IMR-90 (cell line): ENCODE data around the gene GMCL2. TPM values are rescaled to one million over a fixed set of nuclear protein-coding genes. Genes with fewer than 3 reads are reported as not detected.

Experiments
- ATAC-seq: fragments of 200-7000 bp; cut with Tn5 transposase; 2 replicates; pipeline ENCODE4 v1.9.1; 2020; ENCODE audit warnings: low read depth, mild to moderate bottlenecking, moderate library complexity
- BruUV-seq: library from RNA; stranded (reverse); fragments of 400-500 nt; replicated peaks from 2 replicates; lab custom pipeline; 2021; lab: Mats Ljungman, UMichigan
- CTCF ChIA-PET: fragments of 300-600 bp; formaldehyde crosslinking; extraction: SDS; loops from one replicate; lab custom pipeline; 2021; ENCODE audit warnings: antibody characterized with exemption; lab: Yijun Ruan, JAX
- POLR2A ChIA-PET: fragments of 300-600 bp; sonication (Branson Sonifier 250); formaldehyde crosslinking; loops from one replicate; lab custom pipeline; 2022; ENCODE audit warnings: antibody characterized with exemption; ENCODE audit not compliant: unreplicated experiment; lab: Charles Lee
- DNase-seq: peaks from one replicate; pipeline ENCODE4 v3.0.0; 2013
- H2AFZ ChIP-seq: replicated peaks from 2 replicates; pipeline ENCODE3; 2013; ENCODE audit warnings: low read length, mild to moderate bottlenecking; ENCODE audit not compliant: poor library complexity
- H2AK5ac ChIP-seq: 2 replicates; pipeline ENCODE4 v1.6.1; 2013; ENCODE audit warnings: low read depth, low read length, inconsistent platforms
- H2AK9ac ChIP-seq: replicated peaks from 2 replicates; pipeline ENCODE3; 2013; ENCODE audit warnings: mild to moderate bottlenecking, low read depth, low read length, moderate library complexity; ENCODE audit not compliant: poor library complexity
- H2BK120ac ChIP-seq: 2 replicates; pipeline ENCODE4 v1.6.1; 2013; ENCODE audit warnings: low read depth, low read length, inconsistent platforms
- H2BK15ac ChIP-seq: 3 replicates; pipeline ENCODE4 v1.6.1; 2013; ENCODE audit warnings: low read depth, low read length, inconsistent platforms
- H2BK20ac ChIP-seq: 2 replicates; pipeline ENCODE4 v1.6.1; 2013; ENCODE audit warnings: low read depth, mild to moderate bottlenecking, inconsistent platforms, low read length, moderate library complexity
- H2BK5ac ChIP-seq: 2 replicates; pipeline ENCODE4 v1.6.1; 2013; ENCODE audit warnings: mild to moderate bottlenecking, low read depth, low read length, inconsistent platforms; ENCODE audit not compliant: poor library complexity, severe bottlenecking
- H3K14ac ChIP-seq: replicated peaks from 2 replicates; pipeline ENCODE4 v1.6.1; 2013; ENCODE audit warnings: low read depth, low read length, inconsistent platforms
- H3K18ac ChIP-seq: 2 replicates; pipeline ENCODE4 v1.6.1; 2013; ENCODE audit warnings: low read depth, low read length, control low read depth
- H3K23ac ChIP-seq: 2 replicates; pipeline ENCODE4 v1.6.1; 2013; ENCODE audit warnings: low read depth, low read length, inconsistent platforms
- H3K27ac ChIP-seq: 2 replicates; pipeline ENCODE4 v1.5.1; 2013; ENCODE audit warnings: mild to moderate bottlenecking, control low read depth, low read length; ENCODE audit not compliant: insufficient read depth
- H3K27me3 ChIP-seq: 2 replicates; pipeline ENCODE4 v1.6.1; 2013; ENCODE audit warnings: low read length; ENCODE audit not compliant: control insufficient read depth, insufficient read depth
- H3K36me3 ChIP-seq: 2 replicates; pipeline ENCODE4 v1.6.1; 2013; ENCODE audit warnings: low read length, mixed read lengths; ENCODE audit not compliant: control insufficient read depth, insufficient read depth
- H3K4ac ChIP-seq: 2 replicates; pipeline ENCODE4 v1.6.1; 2013; ENCODE audit warnings: low read depth, low read length, inconsistent platforms
- H3K4me1 ChIP-seq: 2 replicates; pipeline ENCODE4 v1.6.1; 2013; ENCODE audit warnings: low read length, mixed read lengths; ENCODE audit not compliant: control insufficient read depth, insufficient read depth
- H3K4me2 ChIP-seq: 2 replicates; pipeline ENCODE4 v1.6.1; 2013; ENCODE audit warnings: low read depth, mild to moderate bottlenecking, control low read depth, low read length, moderate library complexity
- H3K4me3 ChIP-seq: 2 replicates; pipeline ENCODE4 v1.5.1; 2013; ENCODE audit warnings: low read depth, mild to moderate bottlenecking, control low read depth, low read length, moderate library complexity; ENCODE audit not compliant: insufficient read depth
- H3K56ac ChIP-seq: 2 replicates; pipeline ENCODE4 v1.6.1; 2013; ENCODE audit warnings: low read length, inconsistent platforms; ENCODE audit not compliant: insufficient read depth; ENCODE audit errors: extremely low read depth
- H3K79me1 ChIP-seq, 2 experiments: 2 replicates each; pipeline ENCODE4 v1.6.1; 2013; ENCODE audit warnings: low read length in 2 of 2, inconsistent platforms in 1 of 2, low read depth in 1 of 2
- H3K9ac ChIP-seq: 2 replicates; pipeline ENCODE4 v1.6.1; 2013; ENCODE audit warnings: low read depth, low read length, control low read depth
- H3K9me1 ChIP-seq: 2 replicates; pipeline ENCODE4 v1.6.1; 2013; ENCODE audit warnings: low read length, inconsistent platforms; ENCODE audit not compliant: insufficient read depth
- H3K9me3 ChIP-seq: 2 replicates; pipeline ENCODE4 v1.6.1; 2013; ENCODE audit warnings: low read length; ENCODE audit not compliant: control insufficient read depth, insufficient read depth
- H4K20me1 ChIP-seq: 2 replicates; pipeline ENCODE4 v1.6.1; 2013; ENCODE audit warnings: low read length, inconsistent platforms; ENCODE audit not compliant: insufficient read depth
- H4K5ac ChIP-seq: 2 replicates; pipeline ENCODE4 v1.6.1; 2013; ENCODE audit warnings: mild to moderate bottlenecking, low read depth, low read length, control low read depth
- H4K8ac ChIP-seq, 2 experiments: 2 replicates each; pipeline ENCODE4 v1.6.1; 2013; ENCODE audit warnings: low read depth in 2 of 2, low read length in 2 of 2, control low read depth in 1 of 2, inconsistent platforms in 1 of 2
- H4K91ac ChIP-seq: 2 replicates; pipeline ENCODE4 v1.6.1; 2013; ENCODE audit warnings: low read depth, low read length, inconsistent platforms; ENCODE audit not compliant: insufficient read depth
- CEBPB ChIP-seq: IDR thresholded peaks from 2 replicates; pipeline ENCODE4 v1.6.1; 2012; ENCODE audit warnings: low read depth, low read length, improper control_type of control experiment
- MAFK ChIP-seq: IDR thresholded peaks from 2 replicates; pipeline ENCODE4 v1.6.1; 2012; ENCODE audit warnings: low read depth, low read length, improper control_type of control experiment
- NFE2L2 ChIP-seq: fragments of 150-350 bp; IDR thresholded peaks from 2 replicates; pipeline ENCODE4 v1.6.1; 2016; ENCODE audit warnings: low read depth, mild to moderate bottlenecking, low read length
- WGBS, 2 experiments: methylation state at CpG; one replicate each; pipeline versions ENCODE4 v1.1.5 to v1.1.7; 2013; ENCODE audit warnings: missing lambda C conversion rate in 2 of 2; ENCODE audit not compliant: insufficient read length in 1 of 2; ENCODE audit errors: extremely low coverage in 2 of 2; 5-methylcytosine and 5-hydroxymethylcytosine counted together
- dilution Hi-C: fragments of 300-500 bp; cut with HindIII; formaldehyde crosslinking; loops from one replicate; pipeline ENCODE4 v1.14.3; 2018; ENCODE audit warnings: low sequenced_read_pairs; ENCODE audit not compliant: unreplicated experiment
- in situ Hi-C: fragments of 300-500 bp; cut with MboI; formaldehyde crosslinking; loops from 3 replicates; pipeline ENCODE4 v1.14.3; 2019; ENCODE audit warnings: low sequenced_read_pairs, inconsistent platforms, mixed read lengths
- intact Hi-C: fragments of 100-400 bp; cut with micrococcal nuclease; formaldehyde crosslinking; loops from 2 replicates; pipeline ENCODE4 v1.10.0; 2022
- polyA plus RNA-seq, 3 experiments: library from polyadenylated mRNA; depleted of rRNA; stranded (reverse); fragments of >200 nt; gene quantifications; 2 replicates each; pipeline ENCODE4 v1.2.3, GENCODE V29; 2012; ENCODE audit warnings: low replicate concordance in 1 of 3
- total RNA-seq: library from RNA; depleted of rRNA; stranded (reverse); fragments of >200 nt; gene quantifications from 2 replicates; pipeline ENCODE4 v1.2.3, GENCODE V29; 2012

Gene GMCL2
- total and polyA plus RNA-seq, 2 of the 4 experiments (the other 2 are of a cell fraction), result not detected

- H3K79me1 ChIP-seq, result no peaks in the 10 kb centered on the region
- H3K18ac ChIP-seq, result no peak overlapping the region
- H4K8ac ChIP-seq, result no peak overlapping the region
- no peak overlapping the region for H3K14ac ChIP-seq
- 100% methylated on average over 1 of the region's 3 CpGs; no CpG with 5 or more reads in 1 of the 2 experiments for WGBS, 2 experiments
- no peak overlapping the region for H4K5ac ChIP-seq
- dilution Hi-C loops, result no loop called here
- no peak overlapping the region for H2BK15ac ChIP-seq
- no peak overlapping the region for H2BK5ac ChIP-seq
- intact Hi-C loops, result no loop called here
- CTCF ChIA-PET, result no interaction called here
- TF ChIP-seq MAFK (no peak), CEBPB (no peak), NFE2L2 (no peak)
- no peaks in the 10 kb centered on the region for H3K9me1 ChIP-seq
- no peaks in the 10 kb centered on the region for H4K20me1 ChIP-seq
- no peak overlapping the region for H3K27ac ChIP-seq
- H3K9me3 ChIP-seq, result peaks cover under 1% of the 10 kb centered on the region; the same call in 1 of the 2 replicates
- ATAC-seq (no peak), DNase-seq (no peak)
- H3K4me1 ChIP-seq, result no peaks in the 10 kb centered on the region
- no peak overlapping the region for H2AFZ ChIP-seq
- H2AK9ac ChIP-seq, result no peak overlapping the region
- peaks cover 6% of the 10 kb centered on the region for H3K27me3 ChIP-seq
- H2BK120ac ChIP-seq, result no peak overlapping the region
- no peak overlapping the region for H3K56ac ChIP-seq
- no peak overlapping the region for H3K23ac ChIP-seq
- in situ Hi-C loops, result loop anchor here (25.0 kb wide), 1 partner anchor 237 kb away; no protein-coding TSS in a partner anchor
- no peak overlapping the region for H3K4me2 ChIP-seq
- POLR2A ChIA-PET, result no interaction called here
- BruUV-seq, result no TSS peak
- no peak overlapping the region for H2AK5ac ChIP-seq
- no peak overlapping the region for H3K4me3 ChIP-seq
- no peaks in the 10 kb centered on the region for H3K36me3 ChIP-seq
- H3K9ac ChIP-seq, result no peak overlapping the region
- H4K91ac ChIP-seq, result no peak overlapping the region
- no peak overlapping the region for H3K4ac ChIP-seq
- H2BK20ac ChIP-seq, result no peak overlapping the region
Measured at GRCh38 chr5:178174456-178174855, 12.7 kb downstream of the GMCL2 start.
